SU-DHL-6 (cell line): ENCODE measurements around the gene INO80E.

Source experiments
- EZH2phosphoT487 ChIP-seq: fragments of 200-600 bp; sonication (generic), shearing (Covaris generic); conservative IDR thresholded peaks from 2 replicates; pipeline ENCODE4 v1.6.1; 2018; ENCODE audit warnings: mild to moderate bottlenecking, antibody characterized with exemption, low read length, moderate library complexity, mixed read lengths
- TF ChIP-seq, protein P1 (sequence below): fragments of 200-600 bp; sonication (generic); IDR thresholded peaks from one replicate; pipeline ENCODE4 v1.5.1; 2017; ENCODE audit warnings: antibody characterized with exemption, mild to moderate bottlenecking, low read length, moderate library complexity; ENCODE audit not compliant: insufficient read depth, poor library complexity, severe bottlenecking

DNA sequence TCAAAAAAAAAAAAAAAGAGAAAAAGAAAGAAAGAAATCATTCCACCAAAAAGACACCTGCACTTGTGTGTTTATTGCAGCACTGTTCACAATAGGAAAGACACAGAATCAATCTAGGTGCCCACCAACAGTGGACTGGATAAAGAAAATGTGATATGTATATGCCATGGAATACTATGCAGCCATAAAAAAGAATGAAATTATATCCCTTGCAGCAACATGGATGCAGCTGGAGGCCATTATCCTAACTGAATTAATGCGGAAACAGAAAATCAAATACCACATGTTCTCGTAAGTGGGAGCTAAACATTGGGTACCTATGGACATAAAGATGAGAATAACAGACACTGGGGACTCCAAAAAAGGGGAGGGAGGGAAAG, 21.2 kb downstream of the INO80E start:
- TF ChIP-seq, protein P1, sequence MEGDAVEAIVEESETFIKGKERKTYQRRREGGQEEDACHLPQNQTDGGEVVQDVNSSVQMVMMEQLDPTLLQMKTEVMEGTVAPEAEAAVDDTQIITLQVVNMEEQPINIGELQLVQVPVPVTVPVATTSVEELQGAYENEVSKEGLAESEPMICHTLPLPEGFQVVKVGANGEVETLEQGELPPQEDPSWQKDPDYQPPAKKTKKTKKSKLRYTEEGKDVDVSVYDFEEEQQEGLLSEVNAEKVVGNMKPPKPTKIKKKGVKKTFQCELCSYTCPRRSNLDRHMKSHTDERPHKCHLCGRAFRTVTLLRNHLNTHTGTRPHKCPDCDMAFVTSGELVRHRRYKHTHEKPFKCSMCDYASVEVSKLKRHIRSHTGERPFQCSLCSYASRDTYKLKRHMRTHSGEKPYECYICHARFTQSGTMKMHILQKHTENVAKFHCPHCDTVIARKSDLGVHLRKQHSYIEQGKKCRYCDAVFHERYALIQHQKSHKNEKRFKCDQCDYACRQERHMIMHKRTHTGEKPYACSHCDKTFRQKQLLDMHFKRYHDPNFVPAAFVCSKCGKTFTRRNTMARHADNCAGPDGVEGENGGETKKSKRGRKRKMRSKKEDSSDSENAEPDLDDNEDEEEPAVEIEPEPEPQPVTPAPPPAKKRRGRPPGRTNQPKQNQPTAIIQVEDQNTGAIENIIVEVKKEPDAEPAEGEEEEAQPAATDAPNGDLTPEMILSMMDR, result no peak
- TF ChIP-seq EZH2phosphoT487, result no peak
